ENCODE data around the gene RAB3D.

The RAB3D gene

DNA sequence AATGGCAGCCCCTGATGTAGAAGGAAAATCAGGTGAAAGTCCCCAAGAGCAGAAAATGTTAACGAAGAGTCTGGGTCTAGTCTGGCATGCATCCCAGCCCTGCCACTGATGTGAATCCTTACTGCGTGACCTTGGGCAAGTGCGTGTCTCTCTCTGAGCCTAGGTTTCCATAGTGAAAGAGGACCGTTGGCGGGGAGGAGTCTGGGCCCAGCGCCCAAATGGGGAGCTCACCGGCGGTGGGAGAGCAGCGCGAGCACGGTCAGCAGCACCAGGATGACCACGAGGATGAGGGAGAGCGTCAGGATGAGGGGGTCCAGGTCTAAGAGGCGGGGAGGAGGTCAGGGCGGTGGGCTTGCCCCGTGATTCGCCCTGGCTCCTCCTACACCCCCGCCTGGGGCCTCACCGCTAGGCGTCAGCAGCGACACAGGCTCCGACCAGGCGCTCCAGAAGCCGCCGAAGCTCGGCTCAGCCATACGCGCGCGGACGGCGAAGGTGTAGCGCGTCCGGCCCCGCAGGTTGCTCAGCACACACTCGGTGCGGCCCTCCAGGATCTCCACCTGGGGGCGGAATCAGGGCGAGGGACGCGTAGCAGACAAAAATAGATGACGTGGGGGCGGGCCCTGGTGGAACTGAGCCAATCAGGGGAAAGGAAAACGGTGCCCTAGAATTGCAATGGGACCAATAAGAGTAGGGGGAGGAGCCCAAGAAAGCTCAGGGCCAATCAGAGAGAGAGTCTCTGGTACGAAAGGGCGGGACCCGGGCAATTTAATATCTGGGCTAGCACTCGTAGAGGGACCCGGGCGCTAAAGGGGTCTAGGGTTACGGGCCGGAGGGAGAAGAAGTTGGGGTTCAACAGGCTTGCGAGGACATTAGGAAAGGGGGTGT, 41.4 kb upstream of the RAB3D start (continued):
- TF ChIP-seq ZNF518A (tag by site-specific recombination; conservative IDR thresholded peaks at IDR 0.05; ENCODE audit: low read depth) (no peak), RBAK (tag by site-specific recombination; IDR thresholded peaks at IDR 0.05) (no peak), ZNF623 (tag by site-specific recombination; IDR thresholded peaks at IDR 0.05) (no peak), TRIM28 (IDR thresholded peaks at IDR 0.05; ENCODE audit: borderline replicate concordance, low read length) (no peak), ZNF785 (tag by site-specific recombination; IDR thresholded peaks at IDR 0.05) (no peak), PRDM1 (tag by site-specific recombination; IDR thresholded peaks at IDR 0.05) (no peak), ZNF529 (tag by site-specific recombination; IDR thresholded peaks at IDR 0.05; ENCODE audit: insufficient replicate concordance) (no peak), ZNF843 (tag by site-specific recombination; IDR thresholded peaks at IDR 0.05) (no peak), BCL11A (tag by site-specific recombination; IDR thresholded peaks at IDR 0.05; ENCODE audit: low read depth) (no peak; the same call in 1 of the 2 replicates), ZNF335 (tag by site-specific recombination; conservative IDR thresholded peaks at IDR 0.05) (peak; percentile 66), ZNF792 (tag by site-specific recombination; IDR thresholded peaks at IDR 0.05) (no peak; the same call in 1 of the 2 replicates), SCRT2 (tag by site-specific recombination; IDR thresholded peaks at IDR 0.05) (no peak; the same call in 1 of the 2 replicates), SP2 (tag by site-specific recombination; IDR thresholded peaks at IDR 0.05) (peak; percentile 94), YY1 (tag by site-specific recombination; IDR thresholded peaks at IDR 0.05) (peak; percentile 12; the same call in 1 of the 2 replicates), ZNF548 (tag by site-specific recombination; IDR thresholded peaks at IDR 0.05) (no peak), ZNF660 (tag by site-specific recombination; IDR thresholded peaks at IDR 0.05) (peak; percentile 69), GLIS2 (tag by site-specific recombination; IDR thresholded peaks at IDR 0.05) (peak; percentile 85), ZBTB7A (tag by site-specific recombination; IDR thresholded peaks at IDR 0.05; ENCODE audit: low read depth) (0 out of 2 replicates have a peak, but pooled peaks have one; percentile 47), ZNF354C (tag by site-specific recombination; IDR thresholded peaks at IDR 0.05; ENCODE audit: borderline replicate concordance, low read depth) (no peak), KLF1 (tag by site-specific recombination; IDR thresholded peaks at IDR 0.05) (no peak), ZNF560 (tag by site-specific recombination; IDR thresholded peaks at IDR 0.05; ENCODE audit: borderline replicate concordance) (no peak)
- TF ChIP-seq, protein P1, sequence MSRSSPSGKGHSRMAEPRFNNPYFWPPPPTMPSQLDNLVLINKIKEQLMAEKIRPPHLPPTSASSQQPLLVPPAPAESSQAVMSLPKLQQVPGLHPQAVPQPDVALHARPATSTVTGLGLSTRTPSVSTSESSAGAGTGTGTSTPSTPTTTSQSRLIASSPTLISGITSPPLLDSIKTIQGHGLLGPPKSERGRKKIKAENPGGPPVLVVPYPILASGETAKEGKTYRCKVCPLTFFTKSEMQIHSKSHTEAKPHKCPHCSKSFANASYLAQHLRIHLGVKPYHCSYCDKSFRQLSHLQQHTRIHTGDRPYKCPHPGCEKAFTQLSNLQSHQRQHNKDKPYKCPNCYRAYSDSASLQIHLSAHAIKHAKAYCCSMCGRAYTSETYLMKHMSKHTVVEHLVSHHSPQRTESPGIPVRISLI (tag by site-specific recombination; IDR thresholded peaks at IDR 0.05), result no peak
- TF ChIP-seq, protein P2, sequence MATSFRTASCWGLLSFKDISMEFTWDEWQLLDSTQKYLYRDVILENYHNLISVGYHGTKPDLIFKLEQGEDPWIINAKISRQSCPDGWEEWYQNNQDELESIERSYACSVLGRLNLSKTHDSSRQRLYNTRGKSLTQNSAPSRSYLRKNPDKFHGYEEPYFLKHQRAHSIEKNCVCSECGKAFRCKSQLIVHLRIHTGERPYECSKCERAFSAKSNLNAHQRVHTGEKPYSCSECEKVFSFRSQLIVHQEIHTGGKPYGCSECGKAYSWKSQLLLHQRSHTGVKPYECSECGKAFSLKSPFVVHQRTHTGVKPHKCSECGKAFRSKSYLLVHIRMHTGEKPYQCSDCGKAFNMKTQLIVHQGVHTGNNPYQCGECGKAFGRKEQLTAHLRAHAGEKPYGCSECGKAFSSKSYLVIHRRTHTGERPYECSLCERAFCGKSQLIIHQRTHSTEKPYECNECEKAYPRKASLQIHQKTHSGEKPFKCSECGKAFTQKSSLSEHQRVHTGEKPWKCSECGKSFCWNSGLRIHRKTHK (tag by site-specific recombination; IDR thresholded peaks at IDR 0.05), result no peak
- TF ChIP-seq, protein P3, sequence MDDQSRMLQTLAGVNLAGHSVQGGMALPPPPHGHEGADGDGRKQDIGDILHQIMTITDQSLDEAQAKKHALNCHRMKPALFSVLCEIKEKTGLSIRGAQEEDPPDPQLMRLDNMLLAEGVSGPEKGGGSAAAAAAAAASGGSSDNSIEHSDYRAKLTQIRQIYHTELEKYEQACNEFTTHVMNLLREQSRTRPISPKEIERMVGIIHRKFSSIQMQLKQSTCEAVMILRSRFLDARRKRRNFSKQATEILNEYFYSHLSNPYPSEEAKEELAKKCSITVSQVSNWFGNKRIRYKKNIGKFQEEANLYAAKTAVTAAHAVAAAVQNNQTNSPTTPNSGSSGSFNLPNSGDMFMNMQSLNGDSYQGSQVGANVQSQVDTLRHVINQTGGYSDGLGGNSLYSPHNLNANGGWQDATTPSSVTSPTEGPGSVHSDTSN (CRISPR knock-in tag; IDR thresholded peaks at IDR 0.05), result 0 out of 2 replicates have a peak, but pooled peaks have one; percentile 51
- TF ChIP-seq, protein P4, sequence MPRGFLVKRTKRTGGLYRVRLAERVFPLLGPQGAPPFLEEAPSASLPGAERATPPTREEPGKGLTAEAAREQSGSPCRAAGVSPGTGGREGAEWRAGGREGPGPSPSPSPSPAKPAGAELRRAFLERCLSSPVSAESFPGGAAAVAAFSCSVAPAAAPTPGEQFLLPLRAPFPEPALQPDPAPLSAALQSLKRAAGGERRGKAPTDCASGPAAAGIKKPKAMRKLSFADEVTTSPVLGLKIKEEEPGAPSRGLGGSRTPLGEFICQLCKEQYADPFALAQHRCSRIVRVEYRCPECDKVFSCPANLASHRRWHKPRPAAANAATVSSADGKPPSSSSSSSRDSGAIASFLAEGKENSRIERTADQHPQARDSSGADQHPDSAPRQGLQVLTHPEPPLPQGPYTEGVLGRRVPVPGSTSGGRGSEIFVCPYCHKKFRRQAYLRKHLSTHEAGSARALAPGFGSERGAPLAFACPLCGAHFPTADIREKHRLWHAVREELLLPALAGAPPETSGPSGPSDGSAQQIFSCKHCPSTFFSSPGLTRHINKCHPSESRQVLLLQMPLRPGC (tag by site-specific recombination; IDR thresholded peaks at IDR 0.05), result no peak
- TF ChIP-seq, protein P5, sequence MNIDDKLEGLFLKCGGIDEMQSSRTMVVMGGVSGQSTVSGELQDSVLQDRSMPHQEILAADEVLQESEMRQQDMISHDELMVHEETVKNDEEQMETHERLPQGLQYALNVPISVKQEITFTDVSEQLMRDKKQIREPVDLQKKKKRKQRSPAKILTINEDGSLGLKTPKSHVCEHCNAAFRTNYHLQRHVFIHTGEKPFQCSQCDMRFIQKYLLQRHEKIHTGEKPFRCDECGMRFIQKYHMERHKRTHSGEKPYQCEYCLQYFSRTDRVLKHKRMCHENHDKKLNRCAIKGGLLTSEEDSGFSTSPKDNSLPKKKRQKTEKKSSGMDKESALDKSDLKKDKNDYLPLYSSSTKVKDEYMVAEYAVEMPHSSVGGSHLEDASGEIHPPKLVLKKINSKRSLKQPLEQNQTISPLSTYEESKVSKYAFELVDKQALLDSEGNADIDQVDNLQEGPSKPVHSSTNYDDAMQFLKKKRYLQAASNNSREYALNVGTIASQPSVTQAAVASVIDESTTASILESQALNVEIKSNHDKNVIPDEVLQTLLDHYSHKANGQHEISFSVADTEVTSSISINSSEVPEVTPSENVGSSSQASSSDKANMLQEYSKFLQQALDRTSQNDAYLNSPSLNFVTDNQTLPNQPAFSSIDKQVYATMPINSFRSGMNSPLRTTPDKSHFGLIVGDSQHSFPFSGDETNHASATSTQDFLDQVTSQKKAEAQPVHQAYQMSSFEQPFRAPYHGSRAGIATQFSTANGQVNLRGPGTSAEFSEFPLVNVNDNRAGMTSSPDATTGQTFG (tag by site-specific recombination; IDR thresholded peaks at IDR 0.05; ENCODE audit: borderline replicate concordance), result 0 out of 2 replicates have a peak, but pooled peaks have one; percentile 58
